Measurements from ENCODE around the gene LKAAEAR1.
"Not testable (repeated sequence)": the region's sequence is repeated elsewhere in the genome, so short reads cannot be mapped to it uniquely, and the experiment has no call there.

LKAAEAR1 gene

GRCh38 chr20:64092258-64093012 is 8.2 kb upstream of the LKAAEAR1 start:
- ChIA-PET POLR2A (no interaction called here), CTCF (interaction anchor here (1.0 kb wide), 1 partner anchor 8 kb away, joined by 3 read pairs; the partner anchor contains the start of gene LKAAEAR1)
- DNase-seq (ENCODE audit: extremely low spot score): no peak
- no peak for TF ChIP-seq CTCF (IDR thresholded peaks at IDR 0.05; ENCODE audit: control extremely low read depth, extremely low read depth, low read depth, missing control alignments)

GRCh38 chr20:64091770-64092169 is 7.6 kb upstream of the LKAAEAR1 start:
- CTCF ChIA-PET: no interaction called here
- POLR2A ChIA-PET: no interaction called here
- TF ChIP-seq CTCF (IDR thresholded peaks at IDR 0.05; ENCODE audit: control extremely low read depth, extremely low read depth, low read depth, missing control alignments): no peak
- no peak for DNase-seq (ENCODE audit: extremely low spot score)

GRCh38 chr20:64091340-64091739 is 7.1 kb upstream of the LKAAEAR1 start:
- TF ChIP-seq CTCF (IDR thresholded peaks at IDR 0.05; ENCODE audit: control extremely low read depth, extremely low read depth, low read depth, missing control alignments): no peak
- DNase-seq (ENCODE audit: extremely low spot score): no peak
- POLR2A ChIA-PET: no interaction called here
- CTCF ChIA-PET: no interaction called here

- DNase-seq (ENCODE audit: extremely low spot score): no peak
- TF ChIP-seq CTCF (IDR thresholded peaks at IDR 0.05; ENCODE audit: control extremely low read depth, extremely low read depth, low read depth, missing control alignments): no peak
- ChIA-PET CTCF (interaction anchor here (1.4 kb wide), 1 partner anchor 32 kb away, joined by 3 read pairs; no protein-coding TSS in a partner anchor), POLR2A (no interaction called here)
Measured at GRCh38 chr20:64090165-64090564, 6.0 kb upstream of the LKAAEAR1 start.

- DNase-seq (ENCODE audit: extremely low spot score); POLR2A ChIA-PET: not testable (repeated sequence)
- CTCF ChIA-PET: interaction anchor here (1.1 to 1.6 kb wide), 2 partner anchors 13 to 14 kb away, joined by 3 to 4 read pairs; no protein-coding TSS in a partner anchor
Measured at GRCh38 chr20:64088586-64088985, 4.4 kb upstream of the LKAAEAR1 start.

GRCh38 chr20:64087226-64087825 is 3.1 kb upstream of the LKAAEAR1 start:
- POLR2A ChIA-PET; DNase-seq (ENCODE audit: extremely low spot score): not testable (repeated sequence)
- CTCF ChIA-PET: interaction anchor here (1.3 to 2.6 kb wide), 4 partner anchors 12 to 33 kb away, joined by 3 to 8 read pairs (median 4); no protein-coding TSS in a partner anchor

- no peak for TF ChIP-seq CTCF (IDR thresholded peaks at IDR 0.05; ENCODE audit: control extremely low read depth, extremely low read depth, low read depth, missing control alignments)
- POLR2A ChIA-PET: no interaction called here
- DNase-seq (ENCODE audit: extremely low spot score): no peak
- CTCF ChIA-PET: interaction anchor here (1.3 to 2.6 kb wide), 5 partner anchors 12 to 35 kb away, joined by 3 to 8 read pairs (median 4); no protein-coding TSS in a partner anchor
Measured at GRCh38 chr20:64086801-64087200, 2.6 kb upstream of the LKAAEAR1 start.

Data from GM10248 (cell line).